Stimulated activated naive CD4-positive, alpha-beta T cell treated with Interleukin-2 at 50 U/mL for 16 hours (primary cell): ENCODE results near the gene SCAMP1.

Experiments used
- DNase-seq: peaks from one replicate; lab custom pipeline; 2025; lab: John Stamatoyannopoulos, UW

The SCAMP1 gene

DNA sequence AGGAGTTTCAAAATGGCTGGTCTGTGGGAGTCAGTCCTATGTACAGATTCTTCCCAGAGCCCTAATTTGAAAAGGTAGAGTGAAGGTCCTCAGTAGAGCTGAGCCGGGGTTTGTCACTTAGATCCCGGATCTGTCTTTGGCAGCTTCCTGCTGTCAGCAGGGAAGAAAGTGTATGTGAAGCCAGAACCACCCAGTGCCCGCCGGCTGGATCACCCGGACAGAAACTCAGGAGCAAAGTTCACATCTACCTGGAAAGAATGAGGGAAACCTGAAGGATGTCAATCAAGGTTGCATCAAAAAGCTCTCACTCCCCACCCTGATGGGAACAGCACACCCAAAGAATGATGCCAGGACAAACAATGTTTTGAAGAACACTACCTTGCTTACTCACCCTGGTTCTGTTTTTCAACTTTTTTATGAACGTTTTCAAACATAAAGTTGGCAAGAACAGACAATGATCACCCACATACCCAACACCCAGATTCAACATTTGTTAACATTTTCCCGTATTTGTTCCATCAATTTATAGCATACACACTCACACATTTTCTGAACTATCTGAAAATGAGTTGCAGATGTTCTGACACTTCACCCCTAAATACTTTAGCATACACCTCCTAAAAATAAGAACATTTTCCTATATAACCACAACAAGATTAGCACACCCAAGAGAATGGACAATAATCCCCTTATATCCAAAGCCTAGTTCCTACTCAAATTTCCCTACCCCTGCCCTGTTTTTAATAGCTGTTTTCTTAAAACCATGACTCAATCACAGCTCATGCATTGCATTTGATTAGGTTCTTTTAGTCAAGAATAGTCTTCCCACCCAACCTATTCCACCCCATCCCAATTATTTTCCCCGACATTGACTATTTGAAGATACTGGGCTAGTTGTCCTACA lies 154.3 kb downstream of the SCAMP1 start:
- no peak for DNase-seq

DNA sequence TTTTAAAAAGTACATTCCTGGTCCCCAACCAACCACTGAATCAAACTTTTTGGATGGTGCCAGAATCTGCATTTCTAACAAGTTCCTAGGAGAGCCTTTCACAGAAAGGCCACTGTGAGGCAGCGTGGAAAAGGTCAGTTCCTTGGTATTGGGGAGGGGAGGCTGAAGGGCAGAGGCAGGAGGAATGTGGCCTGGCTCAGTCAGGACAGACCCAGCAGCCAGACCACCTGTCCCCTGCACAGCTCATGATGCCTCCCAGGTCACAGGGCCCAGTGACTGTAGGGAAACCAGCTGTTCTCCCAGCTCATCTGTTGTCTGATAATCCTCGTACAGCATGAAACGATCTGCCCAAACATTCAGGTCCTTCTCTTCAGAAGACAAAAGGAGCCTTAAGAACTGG lies 155.3 kb downstream of the SCAMP1 start:
- no peak for DNase-seq

DNA sequence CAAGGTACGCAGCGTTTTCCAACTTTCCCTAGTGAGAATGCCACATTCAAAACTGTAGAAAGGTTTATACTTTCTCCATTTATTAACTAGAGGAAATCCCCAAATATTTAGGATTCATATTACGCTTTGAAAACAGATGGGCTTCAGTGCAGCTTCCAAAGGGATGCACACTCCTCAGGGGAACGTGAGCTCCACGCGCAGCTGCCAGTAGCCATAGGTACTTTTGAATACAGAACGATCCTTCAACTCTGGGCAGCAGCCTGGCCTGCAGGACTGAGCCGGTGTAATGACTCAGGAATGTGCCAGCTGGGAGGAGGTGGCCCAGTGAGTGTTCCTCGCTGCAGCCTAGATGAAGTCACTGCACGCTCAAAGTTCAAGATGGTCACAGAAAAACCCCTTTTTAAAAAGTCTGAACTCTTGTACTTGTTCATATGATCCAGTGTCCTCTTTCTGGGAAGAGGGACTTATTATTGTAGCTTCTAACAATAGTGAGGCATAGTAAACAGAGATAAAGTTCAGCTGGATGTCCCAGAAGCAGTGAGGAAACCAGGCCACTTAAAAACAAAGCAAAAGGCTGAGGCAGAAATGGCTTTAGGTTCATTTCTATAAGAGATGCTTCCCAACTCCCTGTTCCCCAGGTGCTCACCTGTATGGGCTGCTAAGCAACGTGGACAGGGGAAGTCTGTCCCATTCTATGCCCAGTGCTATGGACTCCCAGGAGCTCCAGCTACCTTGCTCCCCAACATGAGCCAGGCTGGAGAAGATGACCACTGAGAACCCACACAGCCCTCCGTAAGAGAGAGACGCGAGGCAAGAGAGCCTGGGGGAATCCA lies 158.2 kb downstream of the SCAMP1 start:
- DNase-seq, result no peak

DNA sequence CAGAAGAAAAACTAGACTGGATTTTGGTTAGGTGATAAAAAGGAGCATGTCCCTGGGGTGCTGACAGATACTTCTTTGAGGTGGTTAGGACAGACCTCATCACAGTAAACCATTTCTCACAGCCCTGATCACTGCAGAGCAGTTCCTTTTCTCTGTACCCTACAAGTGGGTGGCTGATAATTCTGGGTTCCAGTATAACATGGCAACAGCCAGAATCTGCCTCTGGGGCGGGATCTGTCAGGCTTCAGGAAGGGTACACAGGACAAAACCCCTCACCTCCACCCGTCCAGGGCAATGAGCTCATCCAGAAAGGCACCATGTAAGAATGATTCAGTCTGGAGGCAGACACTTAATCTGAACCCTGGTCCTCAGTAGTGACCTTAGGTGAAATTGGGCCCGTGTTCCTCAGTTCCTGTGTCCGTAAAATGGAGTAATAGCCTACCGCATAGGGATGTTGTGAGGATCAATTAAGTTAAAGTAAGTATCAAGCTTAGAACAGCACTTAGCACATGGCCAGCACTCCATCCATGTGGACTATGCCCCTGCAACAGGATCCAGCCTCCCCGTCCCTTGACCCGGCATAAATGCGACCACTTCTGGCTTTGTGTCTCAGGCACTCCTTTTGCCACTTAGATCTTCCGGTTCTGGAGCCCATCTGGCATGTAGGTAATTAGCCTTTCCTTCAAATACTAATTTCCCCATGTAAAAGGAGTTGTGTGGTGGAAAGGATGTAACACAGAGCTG lies 159.0 kb downstream of the SCAMP1 start:
- no peak for DNase-seq

DNA sequence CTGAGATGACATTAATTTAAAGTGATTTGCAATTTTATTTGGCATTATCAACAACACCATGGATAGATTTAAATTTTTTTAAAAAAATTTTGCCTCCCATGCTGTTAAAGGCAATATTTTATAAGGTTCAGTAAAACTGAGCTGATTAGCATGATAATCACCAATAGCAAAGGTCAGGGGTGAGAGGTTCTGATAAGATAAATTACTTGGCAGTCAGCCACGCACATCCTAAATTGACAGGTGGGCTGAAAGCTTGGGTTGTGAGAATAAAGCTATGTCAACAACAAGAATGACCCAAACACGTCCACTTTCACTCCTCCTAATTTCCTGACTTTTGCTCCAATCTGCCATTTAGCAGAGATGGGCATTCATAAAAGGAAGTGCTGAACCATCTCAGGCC lies 161.0 kb downstream of the SCAMP1 start:
- DNase-seq, result no peak

DNA sequence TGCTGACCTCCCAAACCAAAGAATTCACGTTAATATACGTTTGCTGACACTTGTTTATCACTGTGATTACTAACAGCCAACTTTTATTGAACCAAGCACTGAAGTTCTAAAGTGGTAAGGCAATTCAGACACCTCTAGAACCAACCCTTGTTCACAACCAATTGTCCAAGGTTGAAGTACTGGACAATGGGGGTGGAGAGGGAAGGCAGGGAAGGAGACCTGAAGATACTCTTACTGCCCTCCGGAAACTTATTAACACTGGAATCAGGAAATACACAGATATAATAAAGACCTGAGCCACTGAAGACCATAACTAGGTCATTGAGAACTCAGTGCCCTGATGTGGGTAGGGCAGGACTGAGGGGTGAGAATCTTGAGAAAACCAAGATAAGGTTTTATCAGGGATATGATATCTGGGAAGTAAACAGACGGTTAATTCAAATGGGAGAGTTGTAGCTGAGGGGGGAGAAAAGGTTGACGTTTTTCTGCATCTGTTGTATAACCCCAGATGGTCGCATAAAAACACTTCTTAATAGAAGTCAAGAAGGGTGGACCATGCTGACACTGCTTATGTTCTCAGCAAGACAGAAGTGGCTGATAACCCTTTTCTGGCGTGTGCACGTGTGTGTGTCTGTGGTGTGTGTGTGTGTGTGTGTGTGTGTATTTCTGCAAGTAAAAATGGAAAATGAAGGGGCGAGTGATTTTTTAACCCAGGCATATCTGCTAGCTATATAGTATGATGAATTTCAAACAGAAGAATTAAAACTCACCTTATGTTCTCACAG lies 162.3 kb downstream of the SCAMP1 start:
- DNase-seq, result no peak

DNA sequence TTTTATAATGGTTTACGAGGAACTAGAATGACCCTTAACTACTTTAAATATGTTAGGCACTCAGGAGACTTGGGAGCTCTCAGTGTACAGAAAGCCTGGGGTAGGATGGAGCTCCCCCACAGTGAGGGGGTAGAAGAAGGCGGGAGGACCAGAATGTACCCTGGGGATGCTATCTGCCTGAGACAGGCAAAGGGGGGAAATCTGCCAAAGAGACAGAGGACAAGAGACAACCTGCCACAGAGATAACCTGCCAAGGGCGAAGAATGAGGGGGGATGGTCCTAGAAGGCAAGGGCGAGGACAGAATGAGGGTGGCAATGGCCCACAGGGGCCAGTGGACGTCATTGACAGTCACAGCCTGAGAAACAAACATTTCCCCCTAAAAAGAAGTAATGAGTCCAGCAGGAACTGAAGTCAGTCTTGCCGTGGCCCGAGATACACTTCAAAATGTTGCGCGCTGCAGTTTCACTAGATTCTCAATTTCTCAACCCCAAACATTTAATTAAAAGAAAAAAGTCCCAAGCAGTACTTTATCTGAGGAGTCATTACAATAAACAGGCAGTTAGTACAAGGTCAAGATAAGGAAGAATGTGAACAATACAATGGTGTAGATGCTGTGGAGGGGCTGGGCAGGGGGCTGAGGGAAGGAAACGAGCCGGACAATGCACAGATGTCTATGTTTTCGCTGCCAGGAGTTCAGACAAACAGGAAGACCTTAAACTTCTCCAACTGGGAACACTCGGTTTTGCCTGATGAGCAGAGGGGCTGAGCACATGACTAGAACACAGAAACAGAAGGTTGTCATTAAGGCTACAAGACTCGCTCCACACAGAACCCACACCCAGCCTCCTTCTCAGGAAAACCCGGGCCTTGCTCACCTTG lies 163.1 kb downstream of the SCAMP1 start:
- DNase-seq, result no peak

DNA sequence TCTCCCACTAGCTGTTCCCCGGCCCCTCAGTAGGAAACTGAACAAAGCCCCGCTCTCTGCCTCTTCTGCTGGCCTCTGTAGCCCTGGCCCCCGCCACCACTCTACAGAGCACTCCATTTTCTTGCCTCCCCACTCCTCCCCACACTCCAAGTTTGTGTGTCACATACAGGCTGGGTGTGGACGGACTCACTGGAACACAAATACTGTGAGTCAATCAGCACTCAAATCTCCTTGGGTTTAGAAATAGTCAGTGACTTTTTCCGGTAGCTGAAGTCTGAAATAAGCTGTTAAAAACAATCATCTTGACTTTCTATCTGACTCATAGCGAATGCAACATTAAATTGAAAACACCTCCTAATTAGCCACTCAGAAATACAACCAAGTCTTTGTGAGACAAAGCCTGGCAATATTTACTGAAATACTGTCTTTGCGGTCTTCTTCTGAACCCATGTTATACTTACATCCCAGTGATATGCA lies 165.7 kb downstream of the SCAMP1 start:
- DNase-seq, result no peak

DNA sequence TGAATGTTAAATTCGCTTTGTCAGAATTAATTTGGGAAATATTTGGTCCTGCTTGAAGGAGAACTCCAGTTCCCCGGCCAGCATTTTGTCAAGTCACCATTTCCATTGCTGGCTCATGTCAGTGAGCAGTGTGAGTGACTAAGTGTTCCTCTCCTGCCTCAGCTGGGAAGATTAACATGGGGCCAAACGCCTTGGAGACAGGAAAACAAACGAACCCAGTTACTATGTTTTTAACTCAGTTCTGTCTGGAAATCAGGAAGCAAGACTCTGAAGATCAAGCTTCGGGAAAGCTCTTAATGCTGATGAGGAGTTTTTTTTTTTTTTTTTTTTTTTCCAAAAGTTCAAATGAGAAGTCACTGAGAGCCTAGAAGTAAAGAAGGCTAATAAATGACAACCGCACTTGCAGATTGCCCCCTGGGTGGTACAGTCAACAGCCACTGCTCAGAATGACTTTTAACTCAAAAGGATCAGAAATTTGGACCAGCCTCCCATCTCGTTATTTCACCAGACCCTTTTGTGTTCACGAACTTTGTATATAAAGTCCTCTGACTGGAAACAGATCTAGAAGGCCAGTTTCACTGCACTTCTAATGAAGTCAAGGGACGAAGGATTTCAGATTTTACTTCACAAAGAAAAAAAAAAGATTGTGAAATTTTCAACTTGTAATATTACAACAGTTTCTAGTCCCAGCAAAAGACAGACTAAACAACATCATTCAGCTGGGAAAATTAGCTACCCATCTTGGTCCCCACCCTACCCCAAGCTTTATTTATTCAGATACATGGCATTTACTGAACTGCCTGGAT lies 166.8 kb downstream of the SCAMP1 start:
- no peak for DNase-seq

DNA sequence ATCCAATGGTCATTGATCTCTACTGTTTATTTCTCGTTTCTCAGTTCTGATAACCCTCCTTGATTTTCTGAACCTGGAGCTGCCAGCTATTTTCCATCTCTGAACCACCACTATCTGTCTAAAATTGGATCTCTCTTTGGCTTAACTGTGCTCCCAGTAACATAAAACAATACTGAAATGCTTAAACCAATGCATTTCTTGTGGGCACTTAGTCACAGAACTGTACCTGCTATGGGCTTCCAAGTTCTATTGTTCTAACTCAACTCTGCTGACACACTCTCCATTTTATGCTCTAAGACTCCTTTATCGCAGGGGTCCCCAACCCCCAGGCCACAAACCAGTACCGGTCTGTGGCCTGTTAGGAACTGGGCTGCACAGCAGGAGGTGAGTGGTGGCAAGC lies 167.5 kb downstream of the SCAMP1 start:
- no peak for DNase-seq
